Activated T-helper 17 cell treated with anti-CD3 and anti-CD28 coated beads, Interleukin-2, amount 50 U/mL, for 72 hours (primary cell): ENCODE results near the gene ALG2. TPM values are rescaled to one million over a fixed set of nuclear protein-coding genes. Genes with fewer than 3 reads are reported as not detected.

Experiments used
- ATAC-seq: fragments of 150-1000 bp; cut with Tn5 transposase; replicated peaks from 2 replicates; pipeline ENCODE4 v1.10.0; 2021; ENCODE audit warnings: mild to moderate bottlenecking, moderate library complexity
- H3K27ac Mint-ChIP-seq: one replicate; pipeline ENCODE4 v1.8.0; 2022; ENCODE audit warnings: mixed read lengths
- H3K27me3 Mint-ChIP-seq: one replicate; pipeline ENCODE4 v1.8.0; 2022; ENCODE audit warnings: mixed read lengths
- H3K36me3 Mint-ChIP-seq: one replicate; pipeline ENCODE4 v1.8.0; 2022; ENCODE audit warnings: low read depth, mild to moderate bottlenecking, mixed read lengths
- H3K4me1 Mint-ChIP-seq: one replicate; pipeline ENCODE4 v1.8.0; 2022; ENCODE audit warnings: mixed read lengths
- H3K4me3 Mint-ChIP-seq: one replicate; pipeline ENCODE4 v1.8.0; 2022; ENCODE audit warnings: mild to moderate bottlenecking, mixed read lengths
- H3K9me3 Mint-ChIP-seq: one replicate; pipeline ENCODE4 v1.8.0; 2022; ENCODE audit warnings: mixed read lengths
- total RNA-seq, 2 donors: library from RNA; stranded (reverse); gene quantifications; one replicate each; pipeline ENCODE4 v1.2.3, GENCODE V29; 2022

The ALG2 gene
- 10 to 100 TPM; 26.5 to 28.3 TPM for total RNA-seq

- Mint-ChIP-seq H3K27me3 (no peaks in the 10 kb centered on the region), H3K27ac (peak within 1 kb of the TSS; percentile 98), H3K36me3 (peaks cover 90% of the 10 kb centered on the region), H3K9me3 (no peaks in the 10 kb centered on the region), H3K4me3 (peak within 1 kb of the TSS; percentile 98), H3K4me1 (peaks cover 45% of the 10 kb centered on the region)
- peak; percentile 95 for ATAC-seq
Measured at GRCh38 chr9:99221621-99222415, at the start of gene ALG2, which contains the start of gene SEC61B. ALG2 (minus strand) TSS chr9:99221942; CDS start chr9:99221894, 48 bp downstream. SEC61B (plus strand) TSS chr9:99222282; CDS start chr9:99222364, 82 bp downstream.

GRCh38 chr9:99270491-99270890 lies 48.7 kb upstream of the ALG2 start:
- no peaks in the 10 kb centered on the region for H3K36me3 Mint-ChIP-seq
- H3K4me3 Mint-ChIP-seq, result no peak overlapping the region
- H3K9me3 Mint-ChIP-seq, result no peaks in the 10 kb centered on the region
- H3K4me1 Mint-ChIP-seq, result peaks cover 10% of the 10 kb centered on the region
- H3K27ac Mint-ChIP-seq, result no peak overlapping the region
- ATAC-seq, result no peak
- peaks cover 9% of the 10 kb centered on the region for H3K27me3 Mint-ChIP-seq

GRCh38 chr9:99269416-99269815 lies 47.7 kb upstream of the ALG2 start:
- no peak for ATAC-seq
- Mint-ChIP-seq H3K9me3 (no peaks in the 10 kb centered on the region), H3K4me1 (peaks cover 10% of the 10 kb centered on the region), H3K4me3 (no peak overlapping the region), H3K27me3 (peaks cover 9% of the 10 kb centered on the region), H3K27ac (no peak overlapping the region), H3K36me3 (no peaks in the 10 kb centered on the region)

GRCh38 chr9:99266255-99267023 lies 44.7 kb upstream of the ALG2 start:
- Mint-ChIP-seq H3K4me3 (peak overlapping the region; percentile 61), H3K4me1 (peaks cover 10% of the 10 kb centered on the region), H3K27ac (peak overlapping the region; percentile 44), H3K36me3 (no peaks in the 10 kb centered on the region), H3K9me3 (no peaks in the 10 kb centered on the region), H3K27me3 (no peaks in the 10 kb centered on the region)
- peak; percentile 83 for ATAC-seq

- Mint-ChIP-seq H3K4me1 (peaks cover 10% of the 10 kb centered on the region), H3K27ac (no peak overlapping the region), H3K27me3 (no peaks in the 10 kb centered on the region), H3K4me3 (no peak overlapping the region), H3K36me3 (no peaks in the 10 kb centered on the region), H3K9me3 (no peaks in the 10 kb centered on the region)
- no peak for ATAC-seq
Measured at GRCh38 chr9:99265691-99266090, 43.9 kb upstream of the ALG2 start.

- Mint-ChIP-seq H3K4me1 (peaks cover 16% of the 10 kb centered on the region), H3K27me3 (no peaks in the 10 kb centered on the region), H3K9me3 (no peaks in the 10 kb centered on the region), H3K36me3 (no peaks in the 10 kb centered on the region), H3K27ac (no peak overlapping the region), H3K4me3 (no peak overlapping the region)
- ATAC-seq, result peak; percentile 43
Measured at GRCh38 chr9:99264070-99264680, 42.4 kb upstream of the ALG2 start.

GRCh38 chr9:99262949-99263418 lies 41.2 kb upstream of the ALG2 start:
- Mint-ChIP-seq H3K27me3 (no peaks in the 10 kb centered on the region), H3K36me3 (no peaks in the 10 kb centered on the region), H3K4me1 (peaks cover 16% of the 10 kb centered on the region), H3K27ac (no peak overlapping the region), H3K4me3 (no peak overlapping the region), H3K9me3 (no peaks in the 10 kb centered on the region)
- no peak for ATAC-seq

GRCh38 chr9:99261923-99262322 lies 40.2 kb upstream of the ALG2 start:
- no peaks in the 10 kb centered on the region for H3K27me3 Mint-ChIP-seq
- no peak overlapping the region for H3K4me3 Mint-ChIP-seq
- no peak overlapping the region for H3K27ac Mint-ChIP-seq
- no peaks in the 10 kb centered on the region for H3K36me3 Mint-ChIP-seq
- no peak for ATAC-seq
- no peaks in the 10 kb centered on the region for H3K9me3 Mint-ChIP-seq
- peaks cover 12% of the 10 kb centered on the region for H3K4me1 Mint-ChIP-seq

- H3K27me3 Mint-ChIP-seq, result peaks cover 6% of the 10 kb centered on the region
- H3K9me3 Mint-ChIP-seq, result no peaks in the 10 kb centered on the region
- H3K4me1 Mint-ChIP-seq, result peaks cover 15% of the 10 kb centered on the region
- H3K4me3 Mint-ChIP-seq, result peak overlapping the region; percentile 34
- H3K27ac Mint-ChIP-seq, result peak overlapping the region; percentile 13
- peak; percentile 79 for ATAC-seq
- H3K36me3 Mint-ChIP-seq, result no peaks in the 10 kb centered on the region
Measured at GRCh38 chr9:99259231-99259918, 37.6 kb upstream of the ALG2 start.

- H3K4me3 Mint-ChIP-seq, result no peak overlapping the region
- peaks cover 6% of the 10 kb centered on the region for H3K27me3 Mint-ChIP-seq
- H3K9me3 Mint-ChIP-seq, result no peaks in the 10 kb centered on the region
- H3K27ac Mint-ChIP-seq, result no peak overlapping the region
- peaks cover 6% of the 10 kb centered on the region for H3K36me3 Mint-ChIP-seq
- ATAC-seq, result no peak
- peaks cover 30% of the 10 kb centered on the region for H3K4me1 Mint-ChIP-seq
Measured at GRCh38 chr9:99257723-99258389, 36.1 kb upstream of the ALG2 start.

- Mint-ChIP-seq H3K27ac (no peak overlapping the region), H3K36me3 (peaks cover 6% of the 10 kb centered on the region), H3K27me3 (peaks cover 6% of the 10 kb centered on the region), H3K9me3 (no peaks in the 10 kb centered on the region), H3K4me3 (peak overlapping the region; percentile 76), H3K4me1 (peaks cover 30% of the 10 kb centered on the region)
- peak; percentile 1 for ATAC-seq
Measured at GRCh38 chr9:99255651-99256050, 33.9 kb upstream of the ALG2 start.

- Mint-ChIP-seq H3K9me3 (no peaks in the 10 kb centered on the region), H3K27me3 (peaks cover 6% of the 10 kb centered on the region), H3K36me3 (peaks cover 6% of the 10 kb centered on the region), H3K27ac (peak overlapping the region; percentile 91), H3K4me3 (peak overlapping the region; percentile 76), H3K4me1 (peaks cover 29% of the 10 kb centered on the region)
- peak; percentile 84 for ATAC-seq
Measured at GRCh38 chr9:99253772-99254431, 32.2 kb upstream of the ALG2 start.

GRCh38 chr9:99253134-99253533 lies 31.4 kb upstream of the ALG2 start:
- H3K4me3 Mint-ChIP-seq, result peak overlapping the region; percentile 76

More at GRCh38 chr9:99253134-99253533, 31.4 kb upstream of the ALG2 start:
- Mint-ChIP-seq H3K9me3 (no peaks in the 10 kb centered on the region), H3K27ac (peak overlapping the region; percentile 91), H3K36me3 (peaks cover 6% of the 10 kb centered on the region), H3K27me3 (peaks cover 6% of the 10 kb centered on the region), H3K4me1 (peaks cover 29% of the 10 kb centered on the region)
- peak; percentile 63 for ATAC-seq
